Activated gamma-delta T cell treated with Interleukin-2 at 50 U/mL for 16 hours (primary cell): ENCODE measurements around the gene VSNL1.

Experiments used
- DNase-seq: peaks from one replicate; pipeline ENCODE4 v3.0.0-alpha.2; 2020

The VSNL1 gene

DNA sequence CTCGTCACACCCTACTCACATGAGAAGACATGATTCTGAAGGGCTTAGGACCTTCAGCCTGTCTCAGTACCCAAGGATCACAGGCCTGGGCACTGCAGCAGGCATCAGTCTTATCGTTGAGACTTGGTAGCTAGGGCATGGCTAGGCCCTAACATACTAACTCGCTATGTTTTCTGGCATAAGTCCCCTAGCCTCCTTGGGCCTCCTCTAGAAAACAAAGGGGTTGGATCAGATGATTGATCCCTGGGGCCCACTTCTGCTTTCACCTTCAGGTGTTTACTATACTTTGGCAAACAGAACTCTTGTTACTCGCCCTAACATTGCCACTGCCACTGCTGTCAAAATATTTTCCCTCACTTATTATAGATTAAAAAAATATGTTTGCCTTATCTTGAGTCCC is 44.2 kb downstream of the VSNL1 start:
- no peak for DNase-seq

DNA sequence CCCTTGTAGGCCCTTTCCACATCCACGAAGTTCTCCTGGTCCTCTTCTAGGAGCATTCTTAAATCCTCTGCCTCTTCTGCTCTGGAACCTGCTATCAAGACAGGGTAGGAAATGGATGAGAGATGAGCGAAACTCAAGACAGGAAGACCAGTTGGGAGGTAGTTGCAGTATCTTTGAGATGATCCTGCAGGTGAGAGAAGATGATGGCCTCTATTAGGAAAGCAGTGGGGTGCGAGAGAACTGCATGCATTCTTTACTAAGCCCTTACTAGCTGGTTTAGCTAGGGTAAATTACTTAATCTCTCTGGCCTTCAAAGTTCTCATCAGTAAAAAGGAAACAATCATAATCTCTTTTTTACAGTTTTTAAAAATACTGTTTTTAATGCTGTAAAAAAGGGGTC is 47.0 kb downstream of the VSNL1 start:
- DNase-seq, result no peak

- no peak for DNase-seq
Observed at GRCh38 chr2:17588031-17588430, 47.5 kb downstream of the VSNL1 start.

DNA sequence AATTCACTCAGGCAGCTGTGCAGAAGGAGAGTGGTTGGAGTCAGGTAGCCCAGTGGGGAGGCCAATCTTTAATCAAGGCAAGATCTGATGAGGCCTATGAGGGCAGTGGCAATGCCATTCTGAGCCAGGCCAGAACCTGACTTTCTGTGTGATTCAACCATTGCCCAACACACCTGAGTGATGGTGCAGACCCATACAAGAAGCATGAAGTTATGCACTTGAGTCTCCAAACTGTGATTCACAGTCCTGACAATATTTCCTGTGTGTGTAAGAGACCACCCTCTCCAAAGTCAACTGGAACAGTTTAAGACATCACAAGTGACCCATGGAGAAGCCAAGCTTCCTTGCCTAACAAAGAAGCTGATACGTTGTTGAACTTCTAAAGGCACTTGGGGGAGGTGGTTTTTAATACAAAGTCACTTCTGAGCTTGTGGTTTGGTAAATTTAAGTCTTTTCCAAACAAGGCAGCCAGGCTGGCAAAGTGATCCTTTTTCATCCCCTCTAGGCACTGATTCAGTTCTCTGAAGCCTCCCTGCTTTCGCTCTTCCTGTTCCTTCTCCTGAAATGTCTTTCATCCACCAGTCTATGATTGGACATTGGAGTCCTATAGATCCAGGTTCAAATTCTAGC is 49.0 kb downstream of the VSNL1 start:
- no peak for DNase-seq

GRCh38 chr2:17590342-17590911 is 49.9 kb downstream of the VSNL1 start:
- DNase-seq, result no peak

DNA sequence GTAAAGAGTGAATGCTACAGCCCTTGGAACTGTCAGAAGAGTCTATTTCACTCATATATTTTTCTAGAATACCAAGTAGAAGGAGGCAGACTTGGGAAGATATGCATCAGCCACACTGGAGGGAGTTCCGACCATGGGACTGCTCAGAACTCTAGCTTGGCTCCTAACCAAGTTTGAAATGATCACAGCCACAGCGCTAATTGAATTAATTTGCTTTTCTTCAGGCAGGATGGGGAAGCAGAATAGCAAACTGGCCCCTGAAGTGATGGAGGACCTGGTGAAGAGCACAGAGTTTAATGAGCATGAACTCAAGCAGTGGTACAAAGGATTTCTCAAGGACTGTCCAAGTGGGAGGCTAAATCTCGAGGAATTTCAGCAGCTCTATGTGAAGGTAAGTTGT is 51.4 kb downstream of the VSNL1 start:
- no peak for DNase-seq

DNA sequence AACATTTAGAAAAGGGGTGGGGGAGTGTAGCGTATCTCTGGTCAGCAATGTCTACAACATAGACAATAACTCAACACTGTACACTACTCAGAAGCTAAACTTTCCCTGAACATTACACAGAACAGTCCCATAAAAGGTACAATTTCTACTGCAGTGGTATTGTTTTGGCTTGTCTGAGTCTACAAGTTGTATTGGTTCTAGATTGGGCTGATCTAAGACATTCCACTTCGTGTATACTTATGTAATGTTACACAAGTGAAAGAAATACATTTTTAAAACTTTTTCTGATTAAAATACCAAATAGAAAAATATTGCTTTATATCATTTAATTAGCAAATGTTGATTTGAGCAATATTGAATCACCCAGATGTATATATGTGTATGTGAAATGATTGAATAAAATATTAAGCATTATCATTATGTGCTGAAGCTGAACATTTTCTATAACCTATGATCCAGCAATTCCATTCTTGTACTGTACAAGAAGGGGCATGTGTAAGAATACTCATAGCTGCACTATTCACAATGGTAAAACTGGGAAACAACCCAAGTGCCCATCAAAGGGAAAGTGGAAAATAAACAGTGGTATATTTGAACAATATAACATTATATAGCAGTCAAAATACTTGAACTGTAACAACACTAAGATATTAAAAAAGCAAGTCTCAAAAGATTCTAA is 52.4 kb downstream of the VSNL1 start:
- no peak for DNase-seq

GRCh38 chr2:17593445-17593840 is 52.9 kb downstream of the VSNL1 start:
- DNase-seq, result no peak

DNA sequence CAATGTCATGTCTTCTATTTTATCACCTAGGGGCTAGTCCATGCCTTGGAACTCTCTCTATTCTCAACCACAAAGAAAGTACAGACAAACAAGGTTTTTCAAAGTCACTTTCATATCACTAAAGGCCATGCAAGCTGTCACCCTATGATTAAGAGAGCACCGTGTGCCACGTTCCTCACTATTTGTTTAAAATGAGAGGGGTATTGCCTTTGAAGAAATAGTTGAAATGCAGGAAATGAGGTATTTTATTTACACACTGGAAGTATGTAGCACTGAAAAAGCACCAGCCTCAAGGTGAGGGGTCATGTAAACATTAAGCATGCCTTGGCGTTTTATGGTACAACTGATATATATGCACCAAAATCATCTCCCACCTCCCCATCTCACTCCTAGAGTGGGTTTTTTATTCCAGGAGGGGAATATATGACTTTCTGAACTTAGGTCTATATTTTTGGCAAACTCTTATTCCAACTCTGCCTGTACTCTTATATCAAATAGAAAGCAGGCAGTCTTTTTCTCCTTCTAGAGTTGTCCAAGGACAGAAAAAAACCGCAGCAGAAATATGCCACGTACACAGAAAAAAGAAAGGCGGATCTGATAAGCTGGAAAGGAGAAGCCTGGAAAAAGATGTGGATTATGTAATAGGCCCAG is 53.5 kb downstream of the VSNL1 start:
- DNase-seq, result no peak

- DNase-seq, result no peak
Observed at GRCh38 chr2:17594533-17595401, 54.3 kb downstream of the VSNL1 start.

- no peak for DNase-seq
Observed at GRCh38 chr2:17599617-17600016, 59.1 kb downstream of the VSNL1 start.

DNA sequence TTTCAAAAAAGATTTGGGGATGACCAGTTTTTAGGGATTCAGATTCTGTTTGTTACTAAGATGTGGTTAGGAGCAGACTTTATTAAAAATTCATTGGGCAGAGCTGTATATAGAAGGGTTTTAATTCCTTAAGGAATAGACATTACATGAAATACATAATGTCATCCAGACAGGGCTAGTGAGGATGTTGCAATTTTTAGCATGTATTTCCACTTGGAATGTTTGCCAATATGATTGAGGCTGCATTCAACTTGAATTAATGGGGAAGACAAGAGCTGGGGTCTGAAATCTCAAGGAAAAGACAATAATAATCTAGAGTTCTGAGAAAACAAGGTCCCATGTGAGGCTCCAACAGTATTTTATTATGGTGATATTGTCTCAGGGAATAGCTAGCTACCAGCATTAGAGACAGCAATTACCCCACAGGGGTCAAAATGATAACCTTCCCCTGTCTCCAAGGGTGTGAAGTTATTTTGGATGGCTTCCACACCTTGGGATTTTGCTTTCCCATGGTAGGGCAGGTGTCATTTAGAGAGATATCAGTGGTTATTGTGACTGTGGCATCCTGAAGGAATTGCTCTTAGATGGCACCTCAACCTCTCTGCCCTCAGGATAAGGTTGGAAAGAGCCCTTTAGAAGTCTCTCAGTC is 60.2 kb downstream of the VSNL1 start:
- no peak for DNase-seq

DNA sequence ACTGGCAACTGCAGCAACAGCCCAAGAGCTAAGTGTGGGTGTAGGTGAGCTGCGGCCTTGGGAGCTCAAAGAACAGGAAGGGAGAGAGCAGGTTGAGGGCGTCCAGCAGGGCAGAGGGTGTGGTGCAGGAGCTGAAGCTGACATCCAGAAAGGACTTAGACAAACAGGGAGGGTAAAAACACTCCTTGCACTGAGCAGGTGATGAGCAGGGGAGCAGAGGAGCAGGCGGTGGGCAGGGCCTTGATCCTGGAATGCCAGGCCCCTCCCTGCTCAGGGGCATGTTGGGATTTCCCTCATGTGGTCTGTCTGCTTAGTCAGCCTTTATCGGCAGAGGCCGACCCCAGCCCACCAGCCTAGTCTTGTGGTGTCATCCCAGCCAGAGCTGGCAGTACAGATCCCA is 63.6 kb downstream of the VSNL1 start:
- no peak for DNase-seq

GRCh38 chr2:17605696-17606095 is 65.2 kb downstream of the VSNL1 start:
- no peak for DNase-seq

- DNase-seq, result no peak
Observed at GRCh38 chr2:17606851-17607250, 66.4 kb downstream of the VSNL1 start.

DNA sequence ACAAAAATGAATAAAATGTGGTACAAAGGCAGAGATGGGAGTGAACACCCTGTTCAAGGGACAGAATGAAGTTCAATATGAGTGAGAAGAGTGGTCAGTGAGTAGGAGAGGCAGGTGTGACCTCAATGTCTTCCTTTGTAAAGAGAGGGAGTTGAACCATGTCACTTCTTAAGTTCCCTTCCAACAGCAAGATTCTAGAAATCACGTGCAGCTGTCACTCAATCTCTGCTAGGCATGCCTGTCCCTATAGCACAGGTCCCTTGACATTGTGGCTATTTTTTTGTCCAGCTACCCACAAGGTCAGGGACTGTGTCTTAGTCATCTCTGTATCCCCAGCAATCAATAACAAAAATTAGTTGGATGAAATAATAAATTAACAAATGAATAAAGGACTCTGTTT is 66.9 kb downstream of the VSNL1 start:
- DNase-seq, result no peak

GRCh38 chr2:17608251-17608650 is 67.8 kb downstream of the VSNL1 start:
- no peak for DNase-seq

DNA sequence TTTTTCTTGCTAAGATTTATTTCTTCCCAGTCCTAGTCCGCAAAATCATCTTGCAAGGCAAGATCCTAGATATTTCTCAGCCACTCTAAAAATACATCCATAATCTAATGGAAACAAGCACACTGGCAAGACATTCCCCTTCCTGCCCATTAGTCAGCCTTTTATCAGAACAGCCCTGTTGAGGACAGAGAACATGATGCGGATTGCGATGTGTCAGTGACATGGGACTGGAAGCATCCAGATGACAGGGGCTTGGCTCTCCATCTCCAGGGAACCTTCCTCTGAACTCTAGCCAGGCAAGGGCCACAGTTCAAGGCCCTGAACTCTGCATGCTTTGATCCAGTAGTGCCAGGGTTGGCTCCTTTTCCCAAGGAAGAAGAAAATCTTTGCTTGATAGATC is 70.0 kb downstream of the VSNL1 start:
- no peak for DNase-seq

- DNase-seq, result no peak
Observed at GRCh38 chr2:17611036-17611435, 70.5 kb downstream of the VSNL1 start.

DNA sequence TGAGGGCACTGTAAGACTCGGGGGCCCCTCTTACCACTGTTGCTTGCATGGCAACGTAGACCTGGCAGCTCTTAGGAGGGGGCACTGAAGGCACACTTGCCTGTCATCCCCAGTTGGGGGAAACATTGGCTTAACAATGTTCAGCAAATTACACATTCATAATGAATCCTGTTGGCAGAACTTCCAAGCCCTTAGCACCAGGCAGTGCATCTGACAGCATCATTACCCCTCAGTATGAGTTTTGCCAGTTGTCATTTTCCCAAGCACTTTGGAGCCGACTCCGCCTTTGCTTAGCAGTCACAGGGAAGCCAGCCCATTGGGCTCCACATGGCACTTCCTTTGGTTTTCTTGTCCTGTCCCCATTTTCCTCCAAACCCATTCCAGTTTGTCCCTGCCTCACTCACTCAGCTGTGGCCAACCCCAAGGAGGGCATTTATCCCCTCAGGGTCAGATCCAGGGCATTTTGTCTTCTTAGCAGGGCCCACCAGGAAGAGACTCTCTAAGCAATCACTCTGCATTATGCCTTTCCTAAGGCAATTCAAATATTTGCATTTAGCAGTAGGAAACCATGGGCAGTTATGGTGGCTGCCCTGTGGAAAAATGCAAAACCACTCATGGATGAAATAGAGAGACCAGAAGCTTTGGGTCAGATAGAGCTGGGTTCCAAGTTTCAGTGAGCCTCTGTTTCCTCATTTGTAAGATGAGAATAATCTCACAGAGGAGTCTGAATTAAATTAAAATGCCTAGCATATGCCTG is 73.9 kb downstream of the VSNL1 start:
- no peak for DNase-seq

- DNase-seq, result no peak
Observed at GRCh38 chr2:17615147-17615546, 74.7 kb downstream of the VSNL1 start.
